NCI-H446 treated with DMSO at 0.1 percent for 48 hours (cell line): Measurements from ENCODE around the gene MMP25.

Experiments
- DNase-seq: peaks from one replicate; lab custom pipeline; 2025; lab: John Stamatoyannopoulos, UW

Gene MMP25

DNA sequence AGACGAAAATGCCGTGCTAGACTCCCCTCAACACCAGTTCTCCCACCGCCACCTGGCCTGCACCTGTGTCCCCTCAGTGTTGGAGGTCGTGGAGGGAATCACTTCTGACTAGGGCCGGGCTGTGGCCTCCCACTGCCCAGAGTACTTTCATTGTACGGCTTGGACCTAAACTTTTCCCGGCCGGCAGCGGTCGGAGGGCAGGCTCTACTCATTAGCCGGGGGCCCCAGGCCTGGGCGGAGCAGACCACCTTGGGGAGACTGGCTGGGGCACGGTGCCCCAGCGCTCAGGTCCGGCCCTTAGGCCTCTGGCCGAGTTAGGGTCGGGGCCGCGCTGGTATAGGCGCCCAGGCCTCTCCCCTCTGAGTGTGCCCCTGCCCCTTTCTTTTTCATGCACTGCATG, 29.0 kb upstream of the MMP25 start:
- DNase-seq, result no peak

DNA sequence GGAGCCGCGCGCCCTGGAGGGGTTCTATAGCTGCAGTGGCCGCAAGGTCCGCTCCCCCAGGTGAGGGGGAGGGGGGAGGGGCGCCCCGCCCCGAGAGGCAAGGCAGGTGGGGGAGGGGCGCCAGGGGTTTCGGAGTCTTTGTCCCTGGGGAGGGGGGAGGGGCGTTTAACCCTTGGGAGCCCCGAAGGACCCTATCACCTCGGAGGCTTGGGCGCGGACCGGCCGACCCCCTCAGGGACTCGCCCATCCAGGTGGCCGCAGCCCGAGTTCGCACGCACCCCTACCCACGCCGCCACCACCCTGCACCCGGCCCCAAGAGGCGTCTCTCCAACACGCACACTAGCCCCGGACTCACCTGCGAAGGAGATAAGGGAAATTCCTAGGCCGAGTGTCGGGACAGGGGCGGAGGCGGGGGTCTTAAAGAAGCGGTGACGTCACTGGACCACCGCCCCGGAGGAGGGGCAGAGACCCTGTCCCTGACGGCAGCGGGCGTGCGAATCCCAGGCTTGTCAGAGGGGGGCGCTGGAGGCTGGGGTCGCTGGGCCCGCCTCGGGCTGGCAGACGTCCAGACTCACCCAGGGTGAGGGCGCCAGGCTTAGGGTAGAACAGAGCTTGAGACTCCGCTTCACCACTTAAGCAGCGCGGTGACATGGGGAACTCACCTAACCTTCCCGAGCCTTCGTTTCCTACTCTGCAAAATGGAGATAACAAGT, 28.4 kb upstream of the MMP25 start, which contains the start of gene CLDN6:
TSS of gene CLDN6 (minus strand) at position 390 of the 713 bp plus-strand sequence. CDS start 2,162 bp downstream, outside the sequence.
- DNase-seq, result no peak

DNA sequence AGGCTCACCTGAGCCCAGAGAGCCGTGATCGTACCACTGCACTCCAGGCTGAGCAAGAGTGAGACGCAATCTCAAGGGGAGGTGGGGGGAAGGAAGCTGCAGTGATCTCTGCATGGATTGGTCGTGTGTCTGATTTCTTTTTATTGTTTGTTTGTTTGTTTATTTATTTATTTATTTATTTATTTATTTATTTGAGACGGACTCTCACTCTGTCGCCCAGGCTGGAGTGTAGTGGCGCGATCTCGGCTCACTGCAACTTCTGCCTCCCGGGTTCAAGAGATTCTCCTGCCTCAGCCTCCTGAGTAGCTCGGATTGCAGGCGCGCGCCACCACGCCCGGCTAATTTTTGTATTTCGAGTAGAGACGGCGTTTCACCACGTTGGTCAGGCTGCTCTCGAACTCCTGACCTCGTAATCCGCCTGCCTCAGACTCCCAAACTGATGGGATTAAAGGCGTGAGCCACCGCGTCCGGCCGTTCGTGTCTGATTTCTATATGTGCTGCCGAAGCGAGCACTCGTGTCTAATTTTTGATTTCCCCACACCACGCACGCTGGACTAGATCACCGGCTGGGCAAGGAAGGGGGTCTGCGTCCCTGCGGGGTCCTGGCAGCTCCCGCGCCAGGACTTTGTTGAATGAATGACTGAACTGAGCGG, 26.6 kb upstream of the MMP25 start:
- no peak for DNase-seq

DNA sequence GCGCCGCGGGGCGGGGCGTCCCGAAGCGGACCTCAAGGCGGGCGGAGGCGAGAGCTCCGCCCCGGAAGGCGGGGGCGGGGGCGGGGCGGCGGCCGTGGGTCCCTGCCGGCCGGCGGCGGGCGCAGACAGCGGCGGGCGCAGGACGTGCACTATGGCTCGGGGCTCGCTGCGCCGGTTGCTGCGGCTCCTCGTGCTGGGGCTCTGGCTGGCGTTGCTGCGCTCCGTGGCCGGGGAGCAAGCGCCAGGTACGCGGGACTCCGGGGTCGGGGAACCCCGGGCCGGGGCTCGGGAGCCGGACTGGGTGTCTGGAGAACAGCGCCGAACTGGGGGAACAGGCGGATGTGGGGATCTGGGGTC, 26.1 kb upstream of the MMP25 start, which contains the start of gene TNFRSF12A:
TSS of gene TNFRSF12A (plus strand) at position 122 of the 357 bp plus-strand sequence. CDS start at position 152, 30 bp downstream.
- DNase-seq, result peak; percentile 48

DNA sequence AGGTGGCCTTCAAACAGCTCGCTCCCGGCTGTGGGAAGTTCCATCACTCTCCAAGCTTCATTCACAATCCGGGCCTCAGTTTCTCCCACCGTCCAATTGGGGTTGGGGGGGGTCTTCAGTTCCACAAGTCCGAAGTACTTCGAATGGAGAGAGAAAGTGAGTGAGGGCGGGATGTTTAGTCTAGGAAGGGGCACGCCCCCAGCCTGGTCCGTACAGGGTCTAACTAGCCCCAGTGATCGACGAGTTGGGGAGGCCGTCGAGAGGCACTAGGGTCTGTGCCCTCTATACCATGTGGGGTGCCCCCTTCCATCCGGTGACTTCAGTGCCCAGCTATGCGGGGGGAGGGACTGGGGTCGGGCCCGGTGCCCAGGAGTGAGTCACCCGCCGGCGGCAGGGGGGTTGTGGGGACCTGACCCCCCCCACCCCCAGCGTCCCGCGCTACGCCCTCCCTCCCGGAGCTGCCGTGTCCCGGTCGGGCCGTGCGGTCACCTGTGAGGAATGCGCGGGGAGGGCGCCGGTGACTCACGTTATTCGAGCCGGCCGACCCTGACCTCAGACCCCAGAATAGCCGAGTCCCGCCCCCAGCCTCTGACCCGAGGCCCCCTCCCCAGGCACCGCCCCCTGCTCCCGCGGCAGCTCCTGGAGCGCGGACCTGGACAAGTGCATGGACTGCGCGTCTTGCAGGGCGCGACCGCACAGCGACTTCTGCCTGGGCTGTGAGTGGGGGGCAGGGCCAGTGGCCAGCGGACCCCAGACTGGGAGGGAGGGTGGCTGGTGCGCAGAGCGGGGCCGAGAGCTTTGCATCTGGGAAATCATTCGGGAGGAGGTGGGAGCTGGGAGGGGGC, 25.5 kb upstream of the MMP25 start:
- DNase-seq, result peak; percentile 56

DNA sequence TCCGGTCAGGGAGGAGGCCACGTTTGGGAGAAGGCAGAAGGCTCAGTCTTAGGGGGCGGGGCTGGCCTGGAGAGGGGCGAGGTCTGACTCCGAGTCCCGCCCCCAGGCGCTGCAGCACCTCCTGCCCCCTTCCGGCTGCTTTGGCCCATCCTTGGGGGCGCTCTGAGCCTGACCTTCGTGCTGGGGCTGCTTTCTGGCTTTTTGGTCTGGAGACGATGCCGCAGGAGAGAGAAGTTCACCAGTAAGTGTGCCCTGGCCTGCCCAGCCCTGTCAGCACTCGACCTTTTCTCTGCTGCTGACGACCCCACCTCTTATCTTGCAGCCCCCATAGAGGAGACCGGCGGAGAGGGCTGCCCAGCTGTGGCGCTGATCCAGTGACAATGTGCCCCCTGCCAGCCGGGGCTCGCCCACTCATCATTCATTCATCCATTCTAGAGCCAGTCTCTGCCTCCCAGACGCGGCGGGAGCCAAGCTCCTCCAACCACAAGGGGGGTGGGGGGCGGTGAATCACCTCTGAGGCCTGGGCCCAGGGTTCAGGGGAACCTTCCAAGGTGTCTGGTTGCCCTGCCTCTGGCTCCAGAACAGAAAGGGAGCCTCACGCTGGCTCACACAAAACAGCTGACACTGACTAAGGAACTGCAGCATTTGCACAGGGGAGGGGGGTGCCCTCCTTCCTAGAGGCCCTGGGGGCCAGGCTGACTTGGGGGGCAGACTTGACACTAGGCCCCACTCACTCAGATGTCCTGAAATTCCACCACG, 24.7 kb upstream of the MMP25 start:
- DNase-seq, result peak; percentile 42

DNA sequence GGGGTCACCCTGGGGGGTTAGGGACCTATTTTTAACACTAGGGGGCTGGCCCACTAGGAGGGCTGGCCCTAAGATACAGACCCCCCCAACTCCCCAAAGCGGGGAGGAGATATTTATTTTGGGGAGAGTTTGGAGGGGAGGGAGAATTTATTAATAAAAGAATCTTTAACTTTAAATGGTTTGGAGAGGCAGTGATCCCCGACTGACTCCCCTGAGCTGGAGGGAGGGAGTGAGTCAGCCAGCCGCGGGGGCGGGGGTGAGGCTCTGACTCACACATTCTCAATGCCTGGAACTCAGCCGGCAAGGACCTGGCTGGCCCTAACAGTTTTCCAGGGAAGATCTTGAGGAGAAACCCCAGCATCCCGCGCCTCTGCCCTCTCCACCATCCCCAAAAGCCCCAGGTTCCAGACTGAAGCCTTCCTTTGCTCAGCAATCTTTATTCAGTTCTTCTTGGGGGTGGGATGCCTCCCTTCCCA, 24.1 kb upstream of the MMP25 start:
- DNase-seq, result peak; percentile 76

DNA sequence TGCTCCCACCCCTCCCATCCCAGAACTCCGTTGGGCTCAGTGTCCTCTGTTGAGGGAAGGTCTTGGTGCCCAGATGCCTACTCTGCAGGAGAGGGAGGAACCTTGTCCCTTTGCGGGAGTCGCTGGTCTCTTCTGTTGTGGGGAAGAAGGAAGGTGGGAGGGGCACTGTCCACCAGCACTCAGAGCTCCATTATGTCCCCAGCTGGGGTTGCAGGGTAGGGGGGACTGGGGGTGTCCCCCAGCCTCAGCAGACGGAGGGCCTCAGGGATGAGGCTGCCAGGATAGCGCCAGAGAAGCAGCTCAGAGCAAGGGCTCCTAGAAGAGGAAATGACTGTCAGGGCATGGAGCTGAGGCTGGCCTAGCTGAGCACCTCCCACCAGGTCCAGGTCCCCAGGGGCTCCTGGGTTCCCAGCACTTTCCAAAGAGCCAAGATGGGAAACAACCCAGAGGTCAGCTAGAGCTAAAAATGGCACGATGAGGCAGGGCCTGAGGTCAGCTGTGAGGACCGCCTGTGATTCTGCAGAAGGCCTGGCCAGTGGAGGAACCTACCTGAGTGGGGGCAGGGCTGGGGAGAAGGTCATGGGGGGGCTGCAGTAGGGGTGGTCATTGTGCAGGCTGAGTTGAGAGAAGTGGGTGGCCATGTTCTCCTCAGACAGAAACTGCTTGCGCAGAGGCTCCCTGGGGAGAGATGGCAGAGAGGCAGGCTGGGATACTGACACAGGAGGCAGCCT, 23.5 kb upstream of the MMP25 start:
- no peak for DNase-seq

DNA sequence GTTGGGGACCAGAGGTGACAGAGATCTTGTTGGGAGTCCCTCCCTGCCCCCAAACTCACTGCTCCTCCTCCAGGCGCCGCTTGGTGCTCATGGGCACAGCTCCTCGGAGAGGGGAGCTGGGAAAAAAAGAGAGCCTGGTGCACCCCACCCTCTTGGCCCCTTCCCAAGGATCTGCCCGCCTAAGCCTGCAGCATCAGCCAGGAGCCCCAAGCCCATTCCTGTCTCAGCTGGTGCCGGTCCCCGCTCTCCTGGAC, 23.0 kb upstream of the MMP25 start:
- peak; percentile 46 for DNase-seq

DNA sequence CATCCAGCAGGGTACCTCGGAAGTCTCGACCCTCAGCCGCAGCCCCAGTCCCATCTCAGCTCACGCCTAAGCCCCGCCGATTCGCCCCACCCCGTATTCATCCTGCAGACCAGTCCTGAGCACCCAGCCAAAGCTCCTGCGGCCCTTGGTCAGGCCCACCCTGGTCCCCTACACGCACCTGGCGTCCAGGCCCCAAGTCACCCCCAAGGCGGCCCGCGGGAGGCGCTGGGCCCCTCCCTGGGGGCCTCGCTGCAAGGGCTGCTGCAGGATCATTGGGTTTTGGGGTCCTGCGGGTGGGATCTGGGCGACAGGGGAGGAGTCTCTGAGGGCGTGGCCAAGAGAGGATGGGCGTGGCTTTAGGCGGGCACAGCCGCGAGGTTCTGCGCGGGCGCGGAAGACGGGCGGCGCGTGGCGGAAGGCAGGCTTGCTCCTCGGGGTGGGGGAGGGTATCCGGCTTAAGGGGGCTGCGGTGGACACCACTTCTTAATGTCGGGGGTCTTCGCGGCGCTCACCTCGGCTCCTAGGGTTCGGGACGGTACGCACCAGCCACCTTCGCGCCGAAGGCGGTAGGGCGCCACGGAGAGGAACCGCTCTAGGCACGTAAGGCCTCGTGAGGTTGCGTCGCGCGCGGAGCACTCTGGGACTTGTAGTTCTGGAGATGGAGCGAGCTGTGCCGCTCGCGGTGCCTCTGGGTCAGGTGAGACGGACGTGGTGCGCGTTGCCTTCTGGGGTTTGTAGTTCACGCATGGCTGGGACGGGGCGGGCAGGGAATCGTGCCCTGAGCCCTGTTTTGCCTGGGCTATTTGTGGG, 22.5 kb upstream of the MMP25 start, which contains the start of the genes HCFC1R1 and THOC6:
TSS of gene HCFC1R1 (minus strand) at position 274 of the 810 bp plus-strand sequence. CDS start at position 273, 1 bp downstream.
TSS of gene THOC6 (plus strand) at position 367 of the 810 bp plus-strand sequence. CDS start at position 659, 292 bp downstream.
- DNase-seq, result peak; percentile 94

DNA sequence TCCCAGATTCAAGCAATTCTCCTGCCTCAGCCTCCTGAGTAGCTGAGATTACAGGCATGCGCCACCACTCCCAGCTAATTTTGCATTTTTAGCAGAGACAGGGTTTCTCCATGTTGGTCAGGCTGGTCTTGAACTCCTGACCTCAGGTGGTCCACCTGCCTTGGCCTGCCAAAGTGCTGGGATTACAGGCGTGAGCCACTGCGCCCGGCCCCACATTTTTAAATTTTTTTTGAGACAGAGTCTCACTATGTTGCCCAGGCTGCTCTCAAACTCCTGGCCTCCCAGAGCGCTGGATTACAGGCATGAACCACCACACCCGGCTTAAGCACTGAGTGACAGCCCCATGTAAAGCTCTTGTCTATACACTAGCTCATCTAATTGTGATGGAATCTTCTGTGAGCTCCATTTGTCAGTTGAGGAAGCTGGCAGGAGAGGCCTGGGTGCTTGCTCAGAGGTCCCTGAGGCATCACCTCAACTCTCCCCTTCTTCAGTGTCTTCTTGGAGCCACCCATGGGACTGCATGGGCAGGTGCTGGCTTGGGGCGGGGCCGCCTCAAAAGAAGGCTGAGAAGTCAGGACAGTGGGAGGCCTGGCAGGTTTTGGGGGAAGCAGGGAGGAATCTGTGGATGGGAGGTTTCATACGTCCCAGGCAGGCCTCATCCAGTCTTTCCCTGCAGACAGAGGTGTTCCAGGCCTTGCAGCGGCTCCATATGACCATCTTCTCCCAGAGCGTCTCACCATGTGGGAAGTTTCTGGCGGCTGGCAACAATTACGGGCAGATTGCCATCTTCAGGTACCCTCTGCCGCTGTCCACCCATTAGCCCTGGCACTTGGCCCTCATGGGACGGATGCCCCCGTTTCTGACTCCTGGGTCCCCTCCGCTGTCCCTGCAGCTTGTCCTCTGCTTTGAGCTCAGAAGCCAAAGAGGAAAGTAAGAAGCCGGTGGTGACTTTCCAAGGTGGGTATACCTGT, 21.0 kb upstream of the MMP25 start:
- DNase-seq, result no peak

DNA sequence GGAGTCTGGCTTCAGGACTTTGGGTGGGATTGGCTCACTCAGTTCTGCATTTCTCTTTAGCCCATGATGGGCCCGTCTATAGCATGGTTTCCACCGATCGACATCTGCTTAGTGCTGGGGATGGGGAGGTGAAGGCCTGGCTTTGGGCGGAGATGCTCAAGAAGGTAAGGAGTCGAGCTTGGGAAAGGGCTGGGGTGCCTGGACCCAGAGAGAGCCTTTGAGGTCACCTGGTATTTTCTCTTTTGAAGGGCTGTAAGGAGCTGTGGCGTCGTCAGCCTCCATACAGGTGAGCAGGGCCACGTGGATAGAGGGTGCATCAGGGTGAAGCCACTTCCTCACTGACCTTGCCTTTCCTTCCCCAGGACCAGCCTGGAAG, 20.4 kb upstream of the MMP25 start:
- no peak for DNase-seq

DNA sequence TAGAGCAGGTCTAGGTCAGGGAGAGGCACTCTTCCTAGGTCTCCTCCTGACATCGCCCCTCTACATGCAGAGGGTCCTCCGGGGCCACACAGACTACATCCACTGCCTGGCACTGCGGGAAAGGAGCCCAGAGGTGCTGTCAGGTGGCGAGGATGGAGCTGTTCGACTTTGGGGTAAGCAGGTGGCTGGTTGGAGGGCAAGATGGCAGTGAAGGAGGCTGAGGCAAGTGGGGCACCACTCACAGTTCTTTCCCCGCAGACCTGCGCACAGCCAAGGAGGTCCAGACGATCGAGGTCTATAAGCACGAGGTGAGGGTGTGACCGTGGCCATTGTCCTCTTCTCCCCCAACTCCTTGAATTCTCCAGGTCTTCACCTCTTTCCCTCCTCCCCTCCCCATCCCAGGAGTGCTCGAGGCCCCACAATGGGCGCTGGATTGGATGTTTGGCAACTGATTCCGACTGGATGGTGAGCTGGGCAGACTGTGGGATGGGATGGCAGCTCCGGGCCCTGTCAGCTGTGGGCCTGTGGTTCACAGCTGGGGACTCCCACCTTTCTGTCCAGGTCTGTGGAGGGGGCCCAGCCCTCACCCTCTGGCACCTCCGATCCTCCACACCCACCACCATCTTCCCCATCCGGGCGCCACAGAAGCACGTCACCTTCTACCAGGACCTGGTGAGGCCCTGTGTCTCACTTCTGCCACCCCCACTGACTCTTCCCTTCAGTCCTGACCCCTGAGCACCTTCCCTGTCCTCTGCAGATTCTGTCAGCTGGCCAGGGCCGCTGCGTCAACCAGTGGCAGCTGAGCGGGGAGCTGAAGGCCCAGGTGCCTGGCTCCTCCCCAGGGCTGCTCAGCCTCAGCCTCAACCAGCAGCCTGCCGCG, 19.5 kb upstream of the MMP25 start:
- no peak for DNase-seq

DNA sequence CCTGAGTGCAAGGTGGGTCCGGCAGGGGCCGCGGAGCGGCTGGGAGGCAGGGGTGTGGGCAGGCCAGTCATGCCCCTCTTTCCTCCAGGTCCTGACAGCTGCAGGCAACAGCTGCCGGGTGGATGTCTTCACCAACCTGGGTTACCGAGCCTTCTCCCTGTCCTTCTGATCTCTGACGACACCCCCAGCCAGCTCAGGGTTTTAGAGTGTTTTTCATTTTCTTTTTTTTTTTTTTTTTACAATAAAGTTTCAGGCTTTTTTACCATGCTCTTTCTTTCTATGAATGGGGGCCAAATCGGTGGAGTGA, 18.9 kb upstream of the MMP25 start:
- DNase-seq, result no peak

DNA sequence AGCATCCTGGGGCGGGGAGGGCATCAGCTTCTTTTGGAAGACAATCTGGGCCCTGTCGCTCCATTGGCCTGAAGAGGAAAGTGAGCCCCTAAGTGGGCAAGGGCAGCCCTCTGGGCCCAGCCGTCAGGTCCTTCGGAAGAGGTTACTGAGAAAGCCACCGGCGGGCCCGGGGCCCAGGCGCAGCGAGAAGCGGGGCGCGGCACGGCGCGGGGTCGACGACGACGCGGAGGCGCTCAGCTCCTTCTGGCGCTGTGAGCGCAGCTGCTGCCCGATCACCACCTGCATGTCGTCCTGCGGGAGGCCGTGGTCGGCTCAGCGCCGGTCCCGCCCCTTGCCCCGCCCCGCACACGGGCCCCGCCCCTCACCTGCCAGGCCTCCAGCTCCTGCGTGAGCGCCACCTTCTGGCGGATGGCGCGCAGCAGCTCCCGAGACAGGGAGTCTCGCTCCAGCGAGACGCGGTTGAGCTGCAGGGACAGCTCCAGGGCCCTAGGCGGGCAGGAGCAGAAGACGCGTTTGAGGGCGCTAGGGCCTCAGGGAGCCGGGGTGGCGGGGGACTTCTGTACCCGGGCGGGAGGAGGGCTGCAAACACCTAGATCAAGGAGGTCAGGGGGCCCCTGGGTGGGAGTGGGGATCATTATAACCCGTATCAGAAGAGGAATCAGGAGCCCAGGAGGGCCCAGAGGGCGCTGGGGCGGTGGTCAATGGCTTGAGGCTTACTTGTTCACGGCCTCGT, 18.2 kb upstream of the MMP25 start:
- DNase-seq, result no peak

DNA sequence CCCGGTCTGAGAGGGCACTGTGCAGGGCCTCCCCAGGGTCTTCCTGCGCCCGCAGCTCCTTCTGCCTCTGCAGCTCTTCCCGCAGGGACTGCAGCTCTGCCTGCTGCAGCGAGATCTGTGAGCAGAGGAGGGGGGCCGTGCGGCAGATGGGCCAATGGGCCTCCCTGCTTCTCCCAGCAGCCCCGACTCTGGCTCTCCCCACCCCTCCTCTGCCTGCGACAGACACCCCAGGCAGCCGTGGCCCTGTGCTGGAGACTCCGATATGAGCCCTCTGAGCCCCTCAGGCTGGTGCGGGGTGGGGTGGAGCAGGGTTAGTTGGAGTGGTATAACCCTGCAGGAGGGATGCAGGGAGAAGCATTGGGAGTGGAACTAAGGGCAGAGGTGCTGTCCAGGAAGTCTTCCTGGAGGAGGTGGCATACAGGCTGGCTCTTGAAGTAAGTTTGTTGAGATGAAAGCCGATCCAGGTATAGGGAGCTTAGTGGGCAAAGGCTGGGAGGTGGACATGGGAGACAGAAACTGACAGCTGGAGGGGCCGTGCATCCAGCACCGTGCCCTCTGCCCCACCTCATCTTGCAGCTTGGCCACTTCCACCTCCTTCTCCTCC, 17.5 kb upstream of the MMP25 start:
- DNase-seq, result no peak
